Lung (tissue), 12 donors: ENCODE data around the gene IGFBP2. TPM values are rescaled to one million over a fixed set of nuclear protein-coding genes. Genes with fewer than 3 reads are reported as not detected.
A peak's percentile ranks its signal among the peaks of the same experiment; 100 is the strongest.

Experiments
- ATAC-seq: fragments of 200-7000 bp; cut with Tn5 transposase; one replicate; pipeline ENCODE4 v1.9.1; 2020; ENCODE audit warnings: moderate number of reproducible peaks; ENCODE audit not compliant: insufficient read depth, low FRiP score
- DNase-seq, 3 donors: peaks; one replicate each; pipeline ENCODE4 v3.0.0-alpha.2; 2013 to 2017
- H3K27ac ChIP-seq, 2 donors: one replicate each; pipeline ENCODE4 v1.5.1; 2013; ENCODE audit warnings: mild to moderate bottlenecking in 2 of 2, moderate library complexity in 2 of 2, control low read depth in 1 of 2, inconsistent platforms in 1 of 2, low read depth in 1 of 2, low read length in 1 of 2
- H3K27me3 ChIP-seq, 3 donors: one replicate each; pipeline ENCODE4 v1.5.1; 2013; ENCODE audit warnings: low read length in 2 of 3; ENCODE audit not compliant: control insufficient read depth in 3 of 3, insufficient read depth in 3 of 3
- H3K36me3 ChIP-seq, 4 donors: one replicate each; pipeline ENCODE4 v1.5.1; 2013; ENCODE audit warnings: low read length in 4 of 4, mild to moderate bottlenecking in 1 of 4, moderate library complexity in 1 of 4; ENCODE audit not compliant: control insufficient read depth in 4 of 4, insufficient read depth in 4 of 4
- H3K4me1 ChIP-seq, 5 donors: one replicate each; pipeline ENCODE4 v1.5.1; 2013; ENCODE audit warnings: low read length in 5 of 5, mild to moderate bottlenecking in 2 of 5, moderate library complexity in 1 of 5; ENCODE audit not compliant: control insufficient read depth in 5 of 5, insufficient read depth in 5 of 5
- H3K4me3 ChIP-seq: one replicate; pipeline ENCODE4 v1.5.1; 2013; ENCODE audit warnings: mild to moderate bottlenecking, control low read depth, moderate library complexity
- H3K9ac ChIP-seq, 2 donors: one replicate each; pipeline ENCODE4 v1.5.1; 2013; ENCODE audit warnings: low read length in 2 of 2, control low read depth in 1 of 2; ENCODE audit not compliant: insufficient read depth in 1 of 2
- H3K9me3 ChIP-seq, 4 donors: one replicate each; pipeline ENCODE4 v1.5.1; 2013; ENCODE audit warnings: low read length in 3 of 4, mild to moderate bottlenecking in 1 of 4, moderate library complexity in 1 of 4; ENCODE audit not compliant: control insufficient read depth in 4 of 4, insufficient read depth in 3 of 4
- CTCF ChIP-seq: IDR thresholded peaks from 2 replicates; pipeline ENCODE4 v1.5.1; 2012; ENCODE audit warnings: mild to moderate bottlenecking; ENCODE audit errors: control extremely low read depth, extremely low read depth
- WGBS, 2 donors: extraction: QIAGEN DNeasy Blood & Tissue Kit; methylation state at CpG; one replicate each; pipeline ENCODE4 v1.1.7; 2013; 5-methylcytosine and 5-hydroxymethylcytosine counted together
- polyA plus RNA-seq, 2 donors: library from polyadenylated mRNA; stranded (reverse); fragments of 200-250 nt; gene quantifications; one replicate each; pipeline ENCODE4 v1.2.1, GENCODE V29; 2013
- total RNA-seq, 2 donors: library from RNA; depleted of rRNA in 1 of 2; stranded (reverse); fragments of >200 nt in 1 of 2; gene quantifications; one replicate each; pipeline ENCODE4 v1.2.1, GENCODE V29; 2014 to 2021
- donor health status: control.
- donor health status: control.
- donor health status: Bipolar disorder and iron deficiency.
- donor health status: healthy.
- donor health status: DM: yes; HTN: yes; CAD: no.

The IGFBP2 gene
- total and polyA plus RNA-seq, 4 donors, result 50.5 to 104 (median 81.2) TPM

GRCh38 chr2:216635171-216635570 is 2.0 kb downstream of the IGFBP2 start:
- no peak overlapping the region for H3K4me3 ChIP-seq
- peak in 1 of 3 donors; percentile 47 for DNase-seq

DNA sequence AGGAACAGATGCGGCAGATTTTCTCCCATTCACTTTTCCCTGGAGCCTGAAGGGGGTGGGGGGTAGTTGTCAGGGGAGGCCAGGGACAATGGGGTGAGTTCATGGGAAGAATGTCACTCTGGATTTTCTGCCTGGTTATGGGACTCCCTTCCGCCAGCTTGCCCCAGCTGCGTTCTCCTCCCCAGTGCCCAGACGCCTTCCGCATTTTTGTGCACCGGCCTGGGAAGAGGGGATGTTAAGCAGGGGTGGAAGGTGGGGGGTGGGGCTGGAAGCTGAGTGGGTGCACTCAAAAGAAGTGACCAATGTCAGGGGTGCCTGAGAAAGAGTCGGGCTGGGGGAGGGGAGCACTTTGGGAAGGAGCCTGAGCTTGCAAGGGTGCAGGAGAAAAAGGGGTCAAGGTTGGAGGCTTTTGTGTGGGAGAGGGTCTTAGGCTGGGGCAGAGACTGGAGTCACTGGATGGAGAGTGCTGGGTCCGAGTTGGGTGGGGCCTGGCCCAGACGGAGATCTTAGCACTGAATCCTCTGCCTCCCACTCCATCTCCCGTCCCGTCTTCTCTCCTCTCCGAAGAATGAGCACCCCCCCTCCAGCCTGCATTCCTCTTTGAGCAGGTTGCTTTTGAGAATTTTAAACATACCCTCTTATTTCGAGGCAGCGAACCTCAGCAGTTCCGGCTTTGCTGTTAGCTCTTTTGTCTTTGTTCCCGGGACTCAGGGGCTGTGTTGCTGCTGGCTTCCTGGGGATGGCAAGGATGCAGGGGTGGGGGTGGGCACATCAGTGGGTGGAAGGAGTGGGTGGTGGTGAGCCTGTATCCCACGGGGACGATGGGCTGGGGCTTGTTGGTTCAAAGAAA is 2.7 kb downstream of the IGFBP2 start:
- DNase-seq (peak; percentile 42 to 63 (median 53)), ATAC-seq (no peak)
- Histone ChIP-seq H3K4me1 (peaks cover 0 to 28% (median 15%) of the 10 kb centered on the region in 5 donors), H3K4me3 (no peak overlapping the region), H3K27me3 (peaks cover 2 to 25% (median 7%) of the 10 kb centered on the region in 3 donors), H3K27ac (no peak overlapping the region), H3K9ac (no peak overlapping the region), H3K9me3 (no peaks in the 10 kb centered on the region), H3K36me3 (no peaks in the 10 kb centered on the region)
- no peak for TF ChIP-seq CTCF
- WGBS, 2 donors, result 41 to 46% methylated on average over 18 of the region's 18 CpGs

More at GRCh38 chr2:216635171-216635570, 2.0 kb downstream of the IGFBP2 start:
- H3K27ac ChIP-seq, result no peak overlapping the region
- H3K9me3 ChIP-seq, result no peaks in the 10 kb centered on the region
- H3K27me3 ChIP-seq, result peaks cover 2 to 25% (median 7%) of the 10 kb centered on the region in 3 donors
- peak overlapping the region in 1 of 2 donors; percentile 49 for H3K9ac ChIP-seq
- TF ChIP-seq CTCF, result no peak
- no peak for ATAC-seq
- WGBS, 2 donors, result 7 to 18% methylated on average over 7 of the region's 7 CpGs
- H3K36me3 ChIP-seq, result no peaks in the 10 kb centered on the region
- H3K4me1 ChIP-seq, result peaks cover 0 to 28% (median 15%) of the 10 kb centered on the region in 5 donors

- 40 to 42% methylated on average over 29 of the region's 29 CpGs for WGBS, 2 donors
- no peaks in the 10 kb centered on the region for H3K36me3 ChIP-seq
- H3K9ac ChIP-seq, result no peak overlapping the region
- H3K27ac ChIP-seq, result no peak overlapping the region
- TF ChIP-seq CTCF, result no peak
- H3K9me3 ChIP-seq, result no peaks in the 10 kb centered on the region
- peaks cover 0 to 28% (median 15%) of the 10 kb centered on the region in 5 donors for H3K4me1 ChIP-seq
- ATAC-seq (peak; percentile 6), DNase-seq (peak; percentile 52 to 80 (median 76))
- H3K27me3 ChIP-seq, result peaks cover 2 to 25% (median 7%) of the 10 kb centered on the region in 3 donors
- no peak overlapping the region for H3K4me3 ChIP-seq
Measured at GRCh38 chr2:216636551-216637450, 3.6 kb downstream of the IGFBP2 start.
